Pulmonary artery endothelial cell (primary cell): ENCODE measurements around the gene NDRG3. TPM values are rescaled to one million over a fixed set of nuclear protein-coding genes. Genes with fewer than 3 reads are reported as not detected.

Experiments
- DNase-seq: peaks from one replicate; pipeline ENCODE4 v3.0.0-alpha.2; 2011; ENCODE audit warnings: low read depth, low spot score
- total RNA-seq: library from RNA; depleted of rRNA; stranded (reverse); fragments of >200 nt; gene quantifications from 2 replicates; pipeline ENCODE4 v1.2.3, GENCODE V29; 2014

Gene NDRG3
- total RNA-seq, 1 donor from 2014 or later, result 18.2 TPM

- DNase-seq, result no peak
These were observed 15.2 kb upstream of the NDRG3 start for GRCh38 chr20:36761125-36761524.

GRCh38 chr20:36760647-36761046 is 14.8 kb upstream of the NDRG3 start:
- DNase-seq, result no peak

- no peak for DNase-seq
These were observed 12.4 kb upstream of the NDRG3 start for GRCh38 chr20:36758276-36758675.

GRCh38 chr20:36756496-36756895 is 10.6 kb upstream of the NDRG3 start:
- DNase-seq, result no peak

- peak; percentile 48 for DNase-seq
These were observed 8.8 kb upstream of the NDRG3 start for GRCh38 chr20:36754656-36755222.

- no peak for DNase-seq
These were observed 6.7 kb upstream of the NDRG3 start for GRCh38 chr20:36752582-36752981.

- DNase-seq, result no peak
These were observed 510 bp downstream of the NDRG3 start for GRCh38 chr20:36745234-36745926.

GRCh38 chr20:36744764-36745191 is 1.1 kb downstream of the NDRG3 start:
- DNase-seq, result no peak

- no peak for DNase-seq
These were observed 1.6 kb downstream of the NDRG3 start for GRCh38 chr20:36744243-36744642.

- no peak for DNase-seq
These were observed 3.3 kb downstream of the NDRG3 start for GRCh38 chr20:36742558-36742957.

- DNase-seq, result no peak
These were observed 4.8 kb downstream of the NDRG3 start for GRCh38 chr20:36741072-36741471.

GRCh38 chr20:36737183-36737499 is 8.7 kb downstream of the NDRG3 start:
- no peak for DNase-seq

GRCh38 chr20:36736451-36737182 is 9.3 kb downstream of the NDRG3 start:
- no peak for DNase-seq

GRCh38 chr20:36732456-36732855 is 13.4 kb downstream of the NDRG3 start:
- no peak for DNase-seq

GRCh38 chr20:36728986-36729385 is 16.9 kb downstream of the NDRG3 start:
- DNase-seq, result no peak

GRCh38 chr20:36726168-36726567 is 19.7 kb downstream of the NDRG3 start:
- DNase-seq, result no peak

- DNase-seq, result no peak
These were observed 25.4 kb downstream of the NDRG3 start for GRCh38 chr20:36720510-36720909.

- DNase-seq, result no peak
These were observed 28.2 kb downstream of the NDRG3 start for GRCh38 chr20:36717657-36718056.

- DNase-seq, result no peak
These were observed 28.9 kb downstream of the NDRG3 start for GRCh38 chr20:36717021-36717420.

- DNase-seq, result no peak
These were observed 33.1 kb downstream of the NDRG3 start for GRCh38 chr20:36712775-36713174.

GRCh38 chr20:36709126-36709525 is 36.8 kb downstream of the NDRG3 start:
- no peak for DNase-seq

GRCh38 chr20:36703530-36703929 is 42.4 kb downstream of the NDRG3 start:
- DNase-seq, result no peak

GRCh38 chr20:36700438-36700837 is 45.5 kb downstream of the NDRG3 start:
- DNase-seq, result no peak
